ENCODE results near the gene FNBP1L. TPM values are rescaled to one million over a fixed set of nuclear protein-coding genes. Genes with fewer than 3 reads are reported as not detected.

FNBP1L gene
- total RNA-seq, 1 experiment from 2014 or later, result 33.4 TPM

GRCh38 chr1:93518516-93518915 is 70.6 kb downstream of the FNBP1L start:
- H3K4me1 ChIP-seq, result no peaks in the 10 kb centered on the region
- POLR2A ChIA-PET, result no interaction called here
- H3K36me3 ChIP-seq (ENCODE audit: control insufficient read depth, insufficient read depth, low read length), result no peaks in the 10 kb centered on the region
- no TSS peak for BruUV-seq (replicated peaks)
- Mint-ChIP-seq H3K4me1 (ENCODE audit: low read depth, unreplicated experiment) (peaks cover 10% of the 10 kb centered on the region), H3K27ac (ENCODE audit: unreplicated experiment) (no peak overlapping the region), H3K27me3 (ENCODE audit: insufficient read depth, unreplicated experiment) (no peaks in the 10 kb centered on the region), H3K9me3 (ENCODE audit: unreplicated experiment) (no peaks in the 10 kb centered on the region), H3K4me3 (ENCODE audit: unreplicated experiment) (no peak overlapping the region), H3K36me3 (ENCODE audit: insufficient read depth, unreplicated experiment) (peaks cover 14% of the 10 kb centered on the region)
- TF ChIP-seq CTCF (IDR thresholded peaks at IDR 0.05; ENCODE audit: insufficient read depth in 1 of 2, low read depth in 1 of 2, low read length in 1 of 2, severe bottlenecking in 1 of 2, unreplicated experiment in 1 of 2), result no peak
- DNase-seq, result no peak
- CTCF ChIA-PET, result no interaction called here
- intact Hi-C loops (cut with micrococcal nuclease; ENCODE audit: unreplicated experiment), result no loop called here
- no peaks in the 10 kb centered on the region for H3K27me3 ChIP-seq (replicated peaks; ENCODE audit: control insufficient read depth, insufficient read depth, low read length)
- no peak overlapping the region for H3K4me3 ChIP-seq (ENCODE audit: low read depth, low read length)
- no peaks in the 10 kb centered on the region for H3K9me3 ChIP-seq

- ChIA-PET POLR2A (no interaction called here), CTCF (no interaction called here)
- peaks cover 14% of the 10 kb centered on the region for H3K36me3 Mint-ChIP-seq (ENCODE audit: insufficient read depth, unreplicated experiment)
- H3K9me3 Mint-ChIP-seq (ENCODE audit: unreplicated experiment), result no peaks in the 10 kb centered on the region
- intact Hi-C loops (cut with micrococcal nuclease; ENCODE audit: unreplicated experiment), result no loop called here
- Histone ChIP-seq H3K27me3 (replicated peaks; ENCODE audit: control insufficient read depth, insufficient read depth, low read length) (no peaks in the 10 kb centered on the region), H3K9me3 (no peaks in the 10 kb centered on the region), H3K4me3 (ENCODE audit: low read depth, low read length) (no peak overlapping the region), H3K4me1 (no peaks in the 10 kb centered on the region), H3K36me3 (ENCODE audit: control insufficient read depth, insufficient read depth, low read length) (no peaks in the 10 kb centered on the region)
- peaks cover 10% of the 10 kb centered on the region for H3K4me1 Mint-ChIP-seq (ENCODE audit: low read depth, unreplicated experiment)
- no peak for TF ChIP-seq CTCF (IDR thresholded peaks at IDR 0.05; ENCODE audit: insufficient read depth in 1 of 2, low read depth in 1 of 2, low read length in 1 of 2, severe bottlenecking in 1 of 2, unreplicated experiment in 1 of 2)
- no peak overlapping the region for H3K4me3 Mint-ChIP-seq (ENCODE audit: unreplicated experiment)
- H3K27ac Mint-ChIP-seq (ENCODE audit: unreplicated experiment), result no peak overlapping the region
- no peaks in the 10 kb centered on the region for H3K27me3 Mint-ChIP-seq (ENCODE audit: insufficient read depth, unreplicated experiment)
- DNase-seq, result no peak
- no TSS peak for BruUV-seq (replicated peaks)
These were observed 71.4 kb downstream of the FNBP1L start for GRCh38 chr1:93519199-93519829.

GRCh38 chr1:93521618-93522017 is 73.7 kb downstream of the FNBP1L start:
- no peaks in the 10 kb centered on the region for H3K27me3 Mint-ChIP-seq (ENCODE audit: insufficient read depth, unreplicated experiment)
- no peaks in the 10 kb centered on the region for H3K4me1 ChIP-seq
- H3K36me3 ChIP-seq (ENCODE audit: control insufficient read depth, insufficient read depth, low read length), result no peaks in the 10 kb centered on the region
- DNase-seq, result no peak
- ChIA-PET POLR2A (no interaction called here), CTCF (no interaction called here)
- H3K4me3 ChIP-seq (ENCODE audit: low read depth, low read length), result no peak overlapping the region
- H3K4me3 Mint-ChIP-seq (ENCODE audit: unreplicated experiment), result no peak overlapping the region
- peaks cover 14% of the 10 kb centered on the region for H3K36me3 Mint-ChIP-seq (ENCODE audit: insufficient read depth, unreplicated experiment)
- intact Hi-C loops (cut with micrococcal nuclease; ENCODE audit: unreplicated experiment), result no loop called here
- H3K9me3 Mint-ChIP-seq (ENCODE audit: unreplicated experiment), result no peaks in the 10 kb centered on the region
- peaks cover 10% of the 10 kb centered on the region for H3K4me1 Mint-ChIP-seq (ENCODE audit: low read depth, unreplicated experiment)
- H3K9me3 ChIP-seq, result no peaks in the 10 kb centered on the region
- no peaks in the 10 kb centered on the region for H3K27me3 ChIP-seq (replicated peaks; ENCODE audit: control insufficient read depth, insufficient read depth, low read length)
- no TSS peak for BruUV-seq (replicated peaks)
- H3K27ac Mint-ChIP-seq (ENCODE audit: unreplicated experiment), result no peak overlapping the region
- no peak for TF ChIP-seq CTCF (IDR thresholded peaks at IDR 0.05; ENCODE audit: insufficient read depth in 1 of 2, low read depth in 1 of 2, low read length in 1 of 2, severe bottlenecking in 1 of 2, unreplicated experiment in 1 of 2)

All from Caco-2 (cell line).